CD14-positive monocyte (primary cell): ENCODE data around the gene TJP3. TPM values are rescaled to one million over a fixed set of nuclear protein-coding genes. Genes with fewer than 3 reads are reported as not detected.
"Not testable (repeated sequence)": the region's sequence is repeated elsewhere in the genome, so short reads cannot be mapped to it uniquely, and the experiment has no call there.

ENCODE experiments used
- DNase-seq, 3 donors: peaks; one replicate each; pipeline ENCODE4 v3.0.0-alpha.2; 2011 to 2022
- H2AFZ ChIP-seq: 2 replicates; pipeline ENCODE4 v1.6.0; 2012; ENCODE audit warnings: mild to moderate bottlenecking, low read depth, low read length, inconsistent platforms; ENCODE audit not compliant: insufficient read depth, poor library complexity, severe bottlenecking
- H3K27ac ChIP-seq, 2 donors: 1 replicate in 1 of 2; 2 replicates in 1 of 2; pipeline ENCODE4 v1.5.1; 2012 to 2013; ENCODE audit warnings: low read length in 2 of 2, control low read depth in 1 of 2, inconsistent platforms in 1 of 2, low read depth in 1 of 2, mild to moderate bottlenecking in 1 of 2
- H3K27me3 ChIP-seq, 2 donors: one replicate each; pipeline versions ENCODE4 v1.6.0 to v1.6.1; 2011 to 2013; ENCODE audit warnings: low read length in 2 of 2; ENCODE audit not compliant: control insufficient read depth in 2 of 2, insufficient read depth in 2 of 2
- H3K36me3 ChIP-seq, 2 donors: replicated peaks in 1 of 2; 1 replicate in 1 of 2; 2 replicates in 1 of 2; pipeline versions ENCODE4 v1.5.1 to v1.6.1; 2012 to 2013; ENCODE audit warnings: low read length in 2 of 2, control low read depth in 1 of 2, inconsistent platforms in 1 of 2, mild to moderate bottlenecking in 1 of 2; ENCODE audit not compliant: insufficient read depth in 2 of 2, control insufficient read depth in 1 of 2
- H3K4me1 ChIP-seq, 2 donors: 1 replicate in 1 of 2; 2 replicates in 1 of 2; pipeline versions ENCODE4 v1.5.1 to v1.6.1; 2012 to 2013; ENCODE audit warnings: low read length in 2 of 2, control low read depth in 1 of 2, inconsistent platforms in 1 of 2, mild to moderate bottlenecking in 1 of 2, moderate library complexity in 1 of 2; ENCODE audit not compliant: insufficient read depth in 2 of 2, control insufficient read depth in 1 of 2
- H3K4me2 ChIP-seq: replicated peaks from 2 replicates; pipeline ENCODE3; 2012; ENCODE audit warnings: low read length, moderate library complexity, mild to moderate bottlenecking; ENCODE audit not compliant: poor library complexity, severe bottlenecking; ENCODE audit errors: extremely low read depth
- H3K4me3 ChIP-seq, 3 experiments: fragments of 200-600 bp in 1 of 3; sonication (generic) in 1 of 3; replicated peaks in 1 of 3; 1 replicate in 2 of 3; 2 replicates in 1 of 3; pipeline ENCODE4 v1.5.1; 2011 to 2013; ENCODE audit warnings: low read length in 3 of 3, mild to moderate bottlenecking in 3 of 3, control low read depth in 2 of 3, low read depth in 2 of 3, inconsistent platforms in 1 of 3, moderate library complexity in 1 of 3
- H3K79me2 ChIP-seq: 2 replicates; pipeline ENCODE4 v1.6.0; 2012; ENCODE audit warnings: mild to moderate bottlenecking, control low read depth, inconsistent platforms, low read length, moderate library complexity; ENCODE audit not compliant: insufficient read depth
- H3K9ac ChIP-seq: 2 replicates; pipeline ENCODE4 v1.6.0; 2017; ENCODE audit warnings: low read length, mild to moderate bottlenecking; ENCODE audit not compliant: insufficient read depth, poor library complexity, severe bottlenecking
- H3K9me3 ChIP-seq, 2 donors: replicated peaks in 1 of 2; 1 replicate in 1 of 2; 2 replicates in 1 of 2; pipeline versions ENCODE4 v1.5.1 to v1.6.1; 2012 to 2013; ENCODE audit warnings: low read length in 2 of 2, control low read depth in 1 of 2; ENCODE audit not compliant: control insufficient read depth in 1 of 2, insufficient read depth in 1 of 2
- H4K20me1 ChIP-seq: 2 replicates; pipeline ENCODE4 v1.6.0; 2012; ENCODE audit warnings: mild to moderate bottlenecking, low read length, control low read depth, moderate library complexity; ENCODE audit not compliant: insufficient read depth
- H3K27ac Mint-ChIP-seq, 7 donors: one replicate each; pipeline ENCODE4 v1.8.0; 2020; ENCODE audit warnings: mild to moderate bottlenecking in 7 of 7, mixed read lengths in 7 of 7, moderate library complexity in 6 of 7, inconsistent platforms in 2 of 7
- H3K27me3 Mint-ChIP-seq, 3 donors: one replicate each; pipeline ENCODE4 v1.8.0; 2021 to 2022; ENCODE audit warnings: low read depth in 3 of 3, mild to moderate bottlenecking in 3 of 3, mixed read lengths in 3 of 3, moderate library complexity in 3 of 3, inconsistent platforms in 1 of 3
- H3K36me3 Mint-ChIP-seq, 2 donors: one replicate each; pipeline ENCODE4 v1.8.0; 2020; ENCODE audit warnings: mixed read lengths in 2 of 2, inconsistent platforms in 1 of 2, mild to moderate bottlenecking in 1 of 2
- H3K4me1 Mint-ChIP-seq: one replicate; pipeline ENCODE4 v1.8.0; 2020; ENCODE audit warnings: mild to moderate bottlenecking, mixed read lengths
- H3K4me3 Mint-ChIP-seq, 2 donors: one replicate each; pipeline ENCODE4 v1.8.0; 2020; ENCODE audit warnings: mild to moderate bottlenecking in 2 of 2, mixed read lengths in 2 of 2, moderate library complexity in 1 of 2
- H3K9me3 Mint-ChIP-seq, 7 donors: one replicate each; pipeline ENCODE4 v1.8.0; 2020 to 2022; ENCODE audit warnings: mixed read lengths in 7 of 7, mild to moderate bottlenecking in 6 of 7, moderate library complexity in 6 of 7, inconsistent platforms in 2 of 7
- CTCF ChIP-seq: fragments of 200-600 bp; IDR thresholded peaks from one replicate; pipeline ENCODE4 v1.8.0; 2022; ENCODE audit warnings: antibody characterized with exemption, mild to moderate bottlenecking
- WGBS: methylation state at CpG from one replicate; pipeline ENCODE4 v1.1.5; 2013; ENCODE audit warnings: missing lambda C conversion rate; ENCODE audit not compliant: insufficient coverage; 5-methylcytosine and 5-hydroxymethylcytosine counted together
- intact Hi-C, 2 donors: fragments of 100-400 bp; cut with micrococcal nuclease; formaldehyde crosslinking; loops; one replicate each; pipeline versions ENCODE4 v1.15.0 to v1.15.1; 2023
- polyA plus RNA-seq, 3 donors: library from polyadenylated mRNA; depleted of rRNA in 1 of 3; unstranded in 2 of 3; stranded (reverse) in 1 of 3; fragments of 300-500 nt in 2 of 3; fragments of >200 nt in 1 of 3; fragmentation: Illumina TruSeq in 2 of 3; gene quantifications; 1 replicate in 2 of 3; 2 replicates in 1 of 3; pipeline ENCODE4 v1.2.3, GENCODE V29; 2012 to 2021

The TJP3 gene
- polyA plus RNA-seq, 3 donors: 0.01 TPM; not detected in 2

- H3K36me3 ChIP-seq: peaks cover 40 to 46% of the 10 kb centered on the region in 2 donors
- H3K4me1 ChIP-seq: peaks cover 23 to 24% of the 10 kb centered on the region in 2 donors
- intact Hi-C loops: no loop called here
Observed at GRCh38 chr19:3765121-3765520, 56.9 kb downstream of the TJP3 start.

GRCh38 chr19:3765757-3766156 is 57.6 kb downstream of the TJP3 start:
- H3K36me3 ChIP-seq: peaks cover 40 to 46% of the 10 kb centered on the region in 2 donors

More at GRCh38 chr19:3765121-3765520, 56.9 kb downstream of the TJP3 start:
- no peak overlapping the region for H3K27ac ChIP-seq
- H3K9me3 Mint-ChIP-seq: no peaks in the 10 kb centered on the region
- DNase-seq: no peak
- no peaks in the 10 kb centered on the region for H3K9me3 ChIP-seq
- H3K36me3 Mint-ChIP-seq: peaks cover 17 to 50% of the 10 kb centered on the region in 2 donors
- no peak overlapping the region for H3K4me2 ChIP-seq
- H3K27ac Mint-ChIP-seq: no peak overlapping the region
- H3K4me3 ChIP-seq: no peak overlapping the region
- no peak overlapping the region for H3K4me3 Mint-ChIP-seq
- H3K9ac ChIP-seq: no peak overlapping the region
- no peak for TF ChIP-seq CTCF
- 97% methylated on average over 4 of the region's 12 CpGs for WGBS
- H2AFZ ChIP-seq: no peak overlapping the region
- peaks cover 13% of the 10 kb centered on the region for H4K20me1 ChIP-seq
- H3K79me2 ChIP-seq: peaks cover 12% of the 10 kb centered on the region
- no peaks in the 10 kb centered on the region for H3K27me3 ChIP-seq
- peaks cover 0 to 6% (median 0%) of the 10 kb centered on the region in 3 donors for H3K27me3 Mint-ChIP-seq
- peaks cover 19% of the 10 kb centered on the region for H3K4me1 Mint-ChIP-seq

More at GRCh38 chr19:3765757-3766156, 57.6 kb downstream of the TJP3 start:
- H3K4me2 ChIP-seq, H3K27me3 Mint-ChIP-seq, H2AFZ ChIP-seq, H3K4me3 ChIP-seq, H3K27ac Mint-ChIP-seq, H3K79me2 ChIP-seq, H3K27ac ChIP-seq, H3K9me3 Mint-ChIP-seq, H3K4me3 Mint-ChIP-seq, H3K27me3 ChIP-seq, intact Hi-C loops, H3K9me3 ChIP-seq, H3K9ac ChIP-seq, DNase-seq: not testable (repeated sequence)
- no CpG with 5 or more reads among the region's 5 CpGs for WGBS
- Histone ChIP-seq H4K20me1 (peaks cover 13% of the 10 kb centered on the region), H3K4me1 (peaks cover 20% of the 10 kb centered on the region in 2 donors)
- peaks cover 18% of the 10 kb centered on the region for H3K4me1 Mint-ChIP-seq
- H3K36me3 Mint-ChIP-seq: peaks cover 17 to 51% of the 10 kb centered on the region in 2 donors
